Right lobe of liver (tissue), 4 donors: ENCODE data around the gene PRSS56.

Experiments
- POLR2A ChIP-seq: fragments of 450-650 bp; IDR thresholded peaks from one replicate; pipeline ENCODE4 v1.6.1; 2017; ENCODE audit warnings: antibody characterized with exemption, mild to moderate bottlenecking
- TF ChIP-seq, protein P1 (sequence below), 4 donors: fragments of 200-600 bp in 3 of 4; fragments of 450-650 bp in 1 of 4; IDR thresholded peaks; one replicate each; pipeline versions ENCODE4 v1.5.1 to v1.8.0; 2016 to 2022; ENCODE audit warnings: antibody characterized with exemption in 4 of 4, mild to moderate bottlenecking in 2 of 4
- donor health status: DM: no; HTN: no; CAD: no.
- donor health status: DM: no; HTN: no; CAD: no.
- donor health status: DM: no; HTN: yes; CAD: no.

DNA sequence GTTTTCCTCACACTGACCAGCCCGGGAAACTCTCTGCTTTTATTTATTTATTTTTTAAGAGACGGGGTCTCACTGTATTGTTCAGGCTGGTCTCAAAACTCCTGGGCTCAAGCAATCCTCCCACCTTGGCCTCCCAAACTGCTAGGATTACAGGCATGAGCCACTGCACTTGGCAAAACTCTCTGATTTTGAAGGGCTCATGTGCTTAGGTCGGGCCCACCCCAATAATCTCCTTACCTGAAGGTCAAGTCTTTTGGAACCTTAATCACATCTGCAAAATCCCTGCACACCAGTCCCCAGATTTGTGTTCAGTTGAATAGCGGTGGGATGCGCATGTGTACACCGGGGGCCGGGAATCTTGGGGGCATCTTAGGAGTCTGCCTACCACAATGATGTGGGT is 24.9 kb upstream of the PRSS56 start:
- TF ChIP-seq, protein P1, sequence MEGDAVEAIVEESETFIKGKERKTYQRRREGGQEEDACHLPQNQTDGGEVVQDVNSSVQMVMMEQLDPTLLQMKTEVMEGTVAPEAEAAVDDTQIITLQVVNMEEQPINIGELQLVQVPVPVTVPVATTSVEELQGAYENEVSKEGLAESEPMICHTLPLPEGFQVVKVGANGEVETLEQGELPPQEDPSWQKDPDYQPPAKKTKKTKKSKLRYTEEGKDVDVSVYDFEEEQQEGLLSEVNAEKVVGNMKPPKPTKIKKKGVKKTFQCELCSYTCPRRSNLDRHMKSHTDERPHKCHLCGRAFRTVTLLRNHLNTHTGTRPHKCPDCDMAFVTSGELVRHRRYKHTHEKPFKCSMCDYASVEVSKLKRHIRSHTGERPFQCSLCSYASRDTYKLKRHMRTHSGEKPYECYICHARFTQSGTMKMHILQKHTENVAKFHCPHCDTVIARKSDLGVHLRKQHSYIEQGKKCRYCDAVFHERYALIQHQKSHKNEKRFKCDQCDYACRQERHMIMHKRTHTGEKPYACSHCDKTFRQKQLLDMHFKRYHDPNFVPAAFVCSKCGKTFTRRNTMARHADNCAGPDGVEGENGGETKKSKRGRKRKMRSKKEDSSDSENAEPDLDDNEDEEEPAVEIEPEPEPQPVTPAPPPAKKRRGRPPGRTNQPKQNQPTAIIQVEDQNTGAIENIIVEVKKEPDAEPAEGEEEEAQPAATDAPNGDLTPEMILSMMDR (IDR thresholded peaks at IDR 0.05) = no peak
- TF ChIP-seq POLR2A = no peak
